KMS-11 (cell line): ENCODE results near the gene VWA3B.
"Not testable (repeated sequence)": the region's sequence is repeated elsewhere in the genome, so short reads cannot be mapped to it uniquely, and the experiment has no call there.

Source experiments
- H2AFZ ChIP-seq: fragments of 200-600 bp; sonication (generic); 2 replicates; pipeline ENCODE4 v1.6.1; 2016; ENCODE audit warnings: antibody characterized with exemption, mixed run types, low read depth
- H3K27ac ChIP-seq: fragments of 200-600 bp; sonication (generic); 2 replicates; pipeline ENCODE4 v1.6.1; 2016; ENCODE audit warnings: mild to moderate bottlenecking, mixed run types
- H3K27me3 ChIP-seq: fragments of 200-600 bp; sonication (generic); 2 replicates; pipeline ENCODE4 v1.6.1; 2017; ENCODE audit warnings: mild to moderate bottlenecking, low read depth, mixed run types, moderate library complexity; ENCODE audit not compliant: insufficient read depth
- H3K36me3 ChIP-seq: fragments of 200-600 bp; sonication (generic); 2 replicates; pipeline ENCODE4 v1.6.1; 2017; ENCODE audit warnings: mild to moderate bottlenecking, mixed run types; ENCODE audit not compliant: insufficient read depth
- H3K4me1 ChIP-seq: fragments of 200-600 bp; sonication (generic); 2 replicates; pipeline ENCODE4 v1.6.1; 2016; ENCODE audit warnings: mild to moderate bottlenecking, low read depth, mixed run types; ENCODE audit not compliant: poor library complexity, severe bottlenecking
- H3K4me2 ChIP-seq: fragments of 200-600 bp; sonication (generic); 2 replicates; pipeline ENCODE4 v1.7.0; 2016; ENCODE audit warnings: mild to moderate bottlenecking, mixed run types
- H3K4me3 ChIP-seq: fragments of 200-600 bp; sonication (generic); IDR thresholded peaks from 2 replicates; pipeline ENCODE4 v1.6.1; 2017; ENCODE audit warnings: low read depth, low read length, mixed read lengths; ENCODE audit not compliant: insufficient read depth
- H3K79me2 ChIP-seq: fragments of 200-600 bp; sonication (generic); 2 replicates; pipeline ENCODE4 v1.6.1; 2016; ENCODE audit warnings: low read depth, mixed run types; ENCODE audit not compliant: insufficient read depth
- H3K9ac ChIP-seq: fragments of 200-600 bp; sonication (generic); 2 replicates; pipeline ENCODE4 v1.6.1; 2016; ENCODE audit warnings: mild to moderate bottlenecking, mixed run types
- H4K20me1 ChIP-seq: fragments of 200-600 bp; sonication (generic); 2 replicates; pipeline ENCODE4 v1.6.1; 2016; ENCODE audit warnings: mild to moderate bottlenecking, mixed run types; ENCODE audit not compliant: insufficient read depth
- TF ChIP-seq, protein P1 (sequence below): fragments of 200-600 bp; sonication (generic); conservative IDR thresholded peaks from 2 replicates; pipeline ENCODE4 v1.6.1; 2017; ENCODE audit warnings: low read depth, mild to moderate bottlenecking, antibody characterized with exemption, low read length, moderate library complexity, mixed read lengths

The VWA3B gene

DNA sequence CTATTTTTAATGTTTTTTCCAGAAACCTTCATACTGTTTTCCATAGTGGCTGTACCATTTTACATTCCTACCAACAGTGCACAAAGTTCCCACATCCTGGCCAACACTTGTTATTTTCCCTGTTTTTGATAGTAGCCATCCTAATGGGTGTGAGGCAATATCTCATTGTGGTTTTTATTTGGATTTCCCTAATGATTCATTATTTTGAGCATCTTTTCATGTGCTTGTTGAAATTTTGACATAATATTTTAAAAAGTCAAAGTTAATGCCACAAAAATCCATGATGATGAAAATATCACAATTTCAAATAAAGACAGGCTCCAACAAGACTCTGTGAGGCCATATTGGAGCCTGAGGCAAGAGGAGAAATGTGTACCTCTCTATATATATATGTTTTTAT lies 50.2 kb downstream of the VWA3B start:
- Histone ChIP-seq H3K4me1 (no peaks in the 10 kb centered on the region), H3K27ac (no peak overlapping the region), H2AFZ (no peak overlapping the region), H3K27me3 (no peaks in the 10 kb centered on the region), H3K4me2 (no peak overlapping the region), H3K9ac (no peak overlapping the region), H3K36me3 (no peaks in the 10 kb centered on the region), H3K79me2 (no peaks in the 10 kb centered on the region), H4K20me1 (no peaks in the 10 kb centered on the region), H3K4me3 (no peak overlapping the region)
- TF ChIP-seq, protein P1, sequence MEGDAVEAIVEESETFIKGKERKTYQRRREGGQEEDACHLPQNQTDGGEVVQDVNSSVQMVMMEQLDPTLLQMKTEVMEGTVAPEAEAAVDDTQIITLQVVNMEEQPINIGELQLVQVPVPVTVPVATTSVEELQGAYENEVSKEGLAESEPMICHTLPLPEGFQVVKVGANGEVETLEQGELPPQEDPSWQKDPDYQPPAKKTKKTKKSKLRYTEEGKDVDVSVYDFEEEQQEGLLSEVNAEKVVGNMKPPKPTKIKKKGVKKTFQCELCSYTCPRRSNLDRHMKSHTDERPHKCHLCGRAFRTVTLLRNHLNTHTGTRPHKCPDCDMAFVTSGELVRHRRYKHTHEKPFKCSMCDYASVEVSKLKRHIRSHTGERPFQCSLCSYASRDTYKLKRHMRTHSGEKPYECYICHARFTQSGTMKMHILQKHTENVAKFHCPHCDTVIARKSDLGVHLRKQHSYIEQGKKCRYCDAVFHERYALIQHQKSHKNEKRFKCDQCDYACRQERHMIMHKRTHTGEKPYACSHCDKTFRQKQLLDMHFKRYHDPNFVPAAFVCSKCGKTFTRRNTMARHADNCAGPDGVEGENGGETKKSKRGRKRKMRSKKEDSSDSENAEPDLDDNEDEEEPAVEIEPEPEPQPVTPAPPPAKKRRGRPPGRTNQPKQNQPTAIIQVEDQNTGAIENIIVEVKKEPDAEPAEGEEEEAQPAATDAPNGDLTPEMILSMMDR = no peak

DNA sequence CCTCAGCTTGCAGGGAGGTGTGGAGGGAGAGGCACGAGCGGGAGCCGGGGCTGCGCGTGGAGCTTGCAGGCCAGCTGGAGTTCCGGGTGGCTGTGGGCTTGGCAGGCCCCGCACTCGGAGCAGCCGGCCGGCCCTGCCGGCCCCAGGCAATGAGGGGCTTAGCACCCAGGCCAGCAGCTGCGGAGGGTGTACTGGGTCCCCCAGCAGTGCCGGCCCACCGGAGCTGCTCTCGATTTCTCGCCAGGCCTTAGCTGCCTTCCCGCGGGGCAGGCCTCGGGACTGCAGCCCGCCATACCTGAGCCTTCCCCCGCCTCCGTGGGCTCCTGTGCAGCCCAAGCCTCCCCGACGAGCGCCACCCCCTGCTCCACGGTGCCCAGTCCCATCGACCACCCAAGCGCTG lies 52.0 kb downstream of the VWA3B start:
- not testable (repeated sequence) for H3K27me3 ChIP-seq

DNA sequence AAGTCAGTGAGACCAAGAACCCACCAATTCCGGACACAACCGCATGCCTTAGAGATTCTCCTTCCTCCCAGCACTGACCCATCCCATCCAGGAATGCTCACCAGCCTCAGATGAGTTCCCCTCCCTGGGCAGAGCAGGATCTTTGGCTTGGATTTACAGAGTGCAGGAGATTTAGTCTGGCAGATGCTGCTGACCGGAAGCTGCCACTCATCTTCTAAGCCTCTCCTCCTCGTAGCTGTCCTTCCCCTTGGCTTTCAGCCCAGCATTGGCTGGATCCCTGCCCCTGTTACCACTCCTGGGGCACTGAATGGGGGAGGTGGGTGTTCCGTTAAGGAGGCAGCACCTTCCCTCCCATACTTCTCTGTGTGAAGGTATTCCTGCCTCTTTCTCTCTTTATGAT lies 53.2 kb downstream of the VWA3B start:
- H3K9ac ChIP-seq = no peak overlapping the region
- no peaks in the 10 kb centered on the region for H3K27me3 ChIP-seq
- no peak overlapping the region for H2AFZ ChIP-seq
- no peaks in the 10 kb centered on the region for H3K4me1 ChIP-seq
- H3K4me2 ChIP-seq = no peak overlapping the region
- TF ChIP-seq, protein P1 = no peak
- H3K27ac ChIP-seq = no peak overlapping the region
- H4K20me1 ChIP-seq = no peaks in the 10 kb centered on the region
- no peak overlapping the region for H3K4me3 ChIP-seq
- no peaks in the 10 kb centered on the region for H3K36me3 ChIP-seq
- H3K79me2 ChIP-seq = no peaks in the 10 kb centered on the region

More for the DNA sequence above, 52.0 kb downstream of the VWA3B start:
- H2AFZ ChIP-seq, H4K20me1 ChIP-seq, H3K9ac ChIP-seq, H3K36me3 ChIP-seq, H3K4me2 ChIP-seq, H3K4me1 ChIP-seq, H3K27ac ChIP-seq, H3K4me3 ChIP-seq, H3K79me2 ChIP-seq: not testable (repeated sequence)

DNA sequence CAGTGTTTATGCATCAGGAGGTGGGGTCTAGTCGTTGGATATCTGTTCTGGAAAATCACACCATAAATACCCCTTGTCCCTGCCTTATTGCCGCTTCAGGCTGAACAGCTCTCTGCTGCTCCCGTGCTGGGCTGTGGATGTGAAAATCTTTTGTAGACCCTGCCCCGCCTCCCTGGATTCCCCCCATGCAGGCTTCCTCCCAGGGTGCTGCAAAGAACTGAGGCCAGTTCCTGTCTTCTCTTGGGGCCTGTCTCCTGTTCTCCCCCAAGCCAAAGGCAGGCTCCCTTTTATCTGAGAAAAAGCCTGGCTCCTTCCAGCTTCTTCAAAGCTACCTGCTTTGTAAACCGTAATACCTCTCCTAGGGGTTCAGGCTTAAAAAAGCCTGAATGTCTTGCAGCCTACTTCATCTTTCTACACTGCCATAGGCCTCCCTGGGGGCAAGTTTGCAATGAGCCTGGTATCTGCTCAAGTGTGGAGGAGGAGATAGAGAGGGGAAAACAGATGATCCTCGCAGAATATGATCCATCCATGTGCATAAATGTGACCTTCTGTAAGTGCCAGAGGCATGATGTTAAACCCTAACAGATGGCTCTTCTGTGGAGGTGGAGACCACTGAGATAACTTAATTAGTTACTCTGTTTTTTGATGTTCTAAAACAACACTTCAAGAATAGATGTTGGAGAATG lies 55.3 kb downstream of the VWA3B start:
- Histone ChIP-seq H3K27ac (no peak overlapping the region), H3K4me1 (no peaks in the 10 kb centered on the region), H3K4me3 (no peak overlapping the region), H4K20me1 (no peaks in the 10 kb centered on the region), H3K27me3 (no peaks in the 10 kb centered on the region), H2AFZ (no peak overlapping the region), H3K9ac (no peak overlapping the region), H3K36me3 (no peaks in the 10 kb centered on the region), H3K4me2 (no peak overlapping the region), H3K79me2 (no peaks in the 10 kb centered on the region)
- TF ChIP-seq, protein P1 = no peak

DNA sequence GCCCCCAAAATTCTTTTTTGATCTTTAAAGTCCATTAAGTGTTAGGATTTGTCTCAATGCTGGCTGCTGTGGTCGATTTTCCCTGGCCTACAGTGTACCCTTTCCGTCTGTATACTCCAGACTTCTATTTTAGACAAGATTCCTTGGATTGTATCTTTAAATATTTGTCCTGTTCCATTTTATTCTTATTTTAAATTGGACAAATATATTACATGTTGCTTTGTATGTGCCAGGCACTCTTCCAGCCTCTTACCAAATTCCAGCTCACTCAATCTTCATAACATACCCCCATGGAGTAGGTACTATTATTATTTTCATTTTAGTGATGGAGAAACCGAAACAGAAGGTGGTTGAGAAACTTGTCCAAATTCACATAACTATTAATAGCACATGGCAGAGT lies 58.1 kb downstream of the VWA3B start:
- no peaks in the 10 kb centered on the region for H3K36me3 ChIP-seq
- H2AFZ ChIP-seq = no peak overlapping the region
- H4K20me1 ChIP-seq = no peaks in the 10 kb centered on the region
- no peak overlapping the region for H3K4me3 ChIP-seq
- no peaks in the 10 kb centered on the region for H3K79me2 ChIP-seq
- no peak overlapping the region for H3K27ac ChIP-seq
- H3K9ac ChIP-seq = no peak overlapping the region
- H3K4me1 ChIP-seq = no peaks in the 10 kb centered on the region
- no peaks in the 10 kb centered on the region for H3K27me3 ChIP-seq
- TF ChIP-seq, protein P1 = no peak
- H3K4me2 ChIP-seq = no peak overlapping the region

DNA sequence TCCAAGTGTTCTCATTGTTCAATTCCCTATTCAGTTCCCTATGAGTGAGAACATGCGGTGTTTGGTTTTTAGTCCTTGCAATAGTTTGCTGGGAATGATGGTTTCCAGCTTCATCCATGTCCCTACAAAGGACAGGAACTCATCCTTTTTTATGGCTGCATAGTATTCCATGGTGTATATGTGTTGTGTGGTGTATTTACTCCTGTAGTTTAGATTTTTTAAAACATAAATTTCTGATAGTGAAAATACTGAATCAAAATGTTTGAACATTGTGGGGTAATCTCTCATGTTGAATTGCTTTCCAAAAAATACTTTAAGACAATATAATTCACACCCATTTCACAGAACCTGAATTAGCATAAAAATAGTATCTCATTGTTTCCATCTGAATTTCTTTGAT lies 60.9 kb downstream of the VWA3B start:
- not testable (repeated sequence) for H3K9ac ChIP-seq, H3K4me1 ChIP-seq, H4K20me1 ChIP-seq, H3K4me3 ChIP-seq, H2AFZ ChIP-seq, H3K79me2 ChIP-seq, H3K36me3 ChIP-seq, H3K27ac ChIP-seq, H3K4me2 ChIP-seq, H3K27me3 ChIP-seq
